Raji (cell line): ENCODE measurements around the gene IBA57.

Experiments
- POLR2A ChIP-seq: IDR thresholded peaks from 2 replicates; pipeline ENCODE4 v1.6.1; 2011; ENCODE audit warnings: low read depth, low read length, control low read depth; ENCODE audit not compliant: insufficient read depth

Gene IBA57

DNA sequence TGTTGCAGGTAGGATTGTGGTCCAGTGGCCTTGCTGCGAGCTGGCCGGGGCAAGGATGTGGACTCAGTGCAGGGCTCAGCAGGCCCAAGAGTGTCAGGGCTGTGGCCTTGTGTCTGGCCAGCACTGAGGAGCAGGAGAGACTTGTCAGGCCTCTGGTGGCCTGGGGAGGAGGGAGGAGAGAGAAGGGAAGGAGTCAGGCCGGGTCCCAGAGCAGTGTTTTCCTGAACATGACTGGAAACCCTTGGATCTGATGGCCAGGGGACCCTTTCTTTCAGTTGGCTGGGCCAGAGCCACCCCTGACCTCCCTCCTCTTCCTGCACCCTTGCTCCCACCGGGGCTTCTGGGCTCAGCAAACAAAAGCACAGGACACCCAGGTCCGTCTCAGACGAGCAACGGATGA lies 5.1 kb downstream of the IBA57 start:
- TF ChIP-seq POLR2A = no peak

DNA sequence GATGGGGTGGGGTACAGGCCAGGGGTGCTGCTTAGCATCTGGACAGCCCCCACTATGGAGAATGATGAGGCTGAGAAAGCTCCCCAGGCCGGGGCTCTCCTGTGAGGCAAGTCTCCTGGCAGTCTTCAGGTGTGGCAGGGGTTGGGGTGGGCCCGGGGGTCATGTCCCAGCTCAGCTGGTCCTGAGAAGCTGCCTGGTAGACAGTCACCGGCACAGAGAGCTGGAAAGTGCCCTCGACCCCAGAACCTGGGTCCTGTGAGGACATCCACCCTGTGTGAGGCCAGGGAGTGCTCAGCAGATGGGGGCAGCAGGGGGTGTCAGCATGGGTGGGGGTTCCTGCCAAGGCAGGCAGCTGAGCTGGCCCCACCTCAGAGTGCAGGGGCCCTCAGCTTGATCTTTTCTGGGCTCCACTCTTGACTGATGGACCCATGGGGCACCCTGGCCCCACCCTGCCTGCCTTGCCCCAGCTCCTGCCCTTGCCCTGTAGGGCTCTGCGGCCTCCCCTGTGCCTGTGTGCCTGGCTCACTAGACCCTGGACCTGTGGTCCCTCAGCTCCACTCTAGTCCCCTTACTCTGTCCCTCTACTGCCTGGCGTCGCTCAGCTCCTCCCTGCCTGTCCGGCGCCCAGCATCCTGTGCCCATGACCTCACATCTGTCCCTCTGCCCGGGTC lies 5.8 kb downstream of the IBA57 start:
- TF ChIP-seq POLR2A = no peak

DNA sequence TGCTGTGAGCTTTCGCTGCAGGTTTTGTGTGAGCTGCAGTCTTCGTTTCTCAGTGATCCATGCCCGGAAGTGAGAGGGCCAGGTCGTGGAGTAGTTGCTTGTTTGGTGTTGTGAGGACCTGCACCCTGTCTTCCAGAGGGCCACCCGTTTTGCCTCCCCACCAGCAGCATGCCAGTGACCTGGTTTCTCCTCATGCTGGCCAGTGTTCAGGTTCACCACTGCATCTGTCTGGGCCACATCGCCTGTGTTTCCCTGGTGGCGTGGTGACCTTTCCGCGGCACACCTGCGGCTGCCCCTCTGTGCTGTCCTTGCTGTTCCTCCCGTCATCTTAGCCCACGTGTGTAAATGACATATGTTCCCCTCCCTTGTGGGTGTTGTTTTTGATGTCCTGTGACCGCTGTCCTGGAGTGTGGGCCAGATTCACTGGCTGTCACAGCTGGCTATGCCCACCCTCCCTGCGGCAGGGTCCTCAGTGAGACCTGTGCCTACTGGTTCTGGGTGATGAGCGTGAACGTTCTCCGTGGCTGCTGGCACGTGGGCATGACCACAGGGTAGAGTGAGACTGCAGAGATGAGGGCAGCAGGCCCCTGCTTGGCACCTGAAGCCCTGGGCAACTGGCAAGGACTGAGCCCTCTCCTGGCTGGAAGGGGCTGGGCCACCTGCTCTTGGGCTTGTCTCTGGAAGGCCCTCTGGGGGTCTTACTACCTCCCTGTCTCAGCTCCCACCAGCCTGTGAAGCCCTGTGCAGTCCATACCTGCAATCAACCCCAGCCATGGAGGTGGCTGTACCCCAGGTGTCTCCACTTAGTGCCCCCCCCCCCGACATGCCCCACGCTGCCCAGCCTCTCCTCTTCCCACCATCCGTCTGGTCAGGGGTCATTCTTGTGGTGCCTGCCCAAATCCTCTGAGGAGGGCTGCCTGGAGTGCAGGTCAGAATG lies 7.3 kb downstream of the IBA57 start:
- TF ChIP-seq POLR2A = no peak

DNA sequence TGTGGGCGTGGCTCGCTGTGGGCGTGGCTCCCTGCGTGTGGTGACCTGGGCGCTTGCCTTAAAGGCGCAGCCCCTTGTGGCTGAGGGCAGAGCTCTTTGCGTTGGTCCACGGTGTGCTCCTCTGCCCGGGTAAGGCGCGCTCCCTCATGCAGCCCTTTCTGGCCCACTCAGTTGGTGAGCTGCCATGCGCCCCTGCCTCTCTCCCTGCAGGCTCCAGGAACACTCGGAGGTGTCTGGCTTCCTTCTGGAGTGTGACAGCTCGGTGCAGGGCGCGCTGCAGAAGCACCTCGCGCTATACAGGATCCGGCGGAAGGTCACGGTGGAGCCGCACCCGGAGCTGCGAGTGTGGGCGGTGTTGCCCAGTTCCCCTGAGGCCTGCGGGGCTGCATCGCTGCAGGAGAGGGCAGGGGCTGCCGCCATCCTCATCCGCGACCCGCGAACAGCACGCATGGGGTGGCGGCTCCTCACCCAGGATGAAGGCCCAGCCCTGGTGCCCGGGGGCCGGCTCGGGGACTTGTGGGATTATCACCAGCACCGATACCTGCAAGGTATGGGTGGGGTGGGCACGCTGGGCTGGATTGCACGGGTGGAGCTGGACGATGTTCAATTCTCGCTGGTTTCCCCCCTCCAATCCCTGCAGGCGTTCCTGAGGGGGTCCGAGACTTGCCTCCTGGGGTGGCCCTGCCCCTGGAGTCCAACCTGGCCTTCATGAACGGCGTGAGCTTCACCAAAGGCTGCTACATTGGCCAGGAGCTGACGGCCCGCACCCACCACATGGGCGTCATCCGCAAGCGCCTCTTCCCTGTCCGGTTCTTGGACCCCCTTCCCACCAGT lies 9.1 kb downstream of the IBA57 start:
- TF ChIP-seq POLR2A = no peak

DNA sequence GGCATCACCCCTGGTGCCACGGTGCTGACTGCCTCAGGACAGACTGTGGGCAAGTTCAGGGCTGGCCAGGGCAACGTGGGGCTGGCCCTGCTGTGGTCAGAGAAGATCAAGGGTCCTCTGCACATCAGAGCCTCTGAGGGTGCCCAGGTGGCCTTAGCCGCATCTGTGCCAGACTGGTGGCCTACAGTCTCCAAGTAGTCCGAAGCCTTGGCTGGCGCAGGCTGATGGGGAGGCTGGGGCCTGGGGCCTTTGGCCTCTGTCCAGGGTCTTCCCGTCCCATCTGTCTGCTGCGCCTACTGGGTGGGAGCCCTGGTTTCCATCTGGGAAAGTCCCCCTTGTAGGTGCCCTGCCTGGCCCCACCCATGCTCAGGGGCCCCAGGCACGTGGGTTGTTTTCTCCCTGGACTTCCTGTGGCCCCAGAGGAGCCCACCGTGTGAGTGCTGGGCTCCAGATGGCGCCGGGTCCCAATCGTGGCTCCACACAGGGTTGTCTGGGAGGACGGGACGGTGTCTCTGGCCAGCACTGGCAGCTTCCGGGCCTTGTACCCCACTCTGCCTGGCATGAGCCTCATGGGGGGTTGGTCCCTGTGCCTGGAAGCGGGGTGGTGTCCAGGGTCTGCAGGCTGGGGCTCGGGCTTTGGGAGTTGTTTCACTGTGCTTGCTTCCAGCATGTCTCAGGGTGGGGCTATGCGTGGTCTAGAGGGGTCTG lies 9.9 kb downstream of the IBA57 start:
- TF ChIP-seq POLR2A = no peak

DNA sequence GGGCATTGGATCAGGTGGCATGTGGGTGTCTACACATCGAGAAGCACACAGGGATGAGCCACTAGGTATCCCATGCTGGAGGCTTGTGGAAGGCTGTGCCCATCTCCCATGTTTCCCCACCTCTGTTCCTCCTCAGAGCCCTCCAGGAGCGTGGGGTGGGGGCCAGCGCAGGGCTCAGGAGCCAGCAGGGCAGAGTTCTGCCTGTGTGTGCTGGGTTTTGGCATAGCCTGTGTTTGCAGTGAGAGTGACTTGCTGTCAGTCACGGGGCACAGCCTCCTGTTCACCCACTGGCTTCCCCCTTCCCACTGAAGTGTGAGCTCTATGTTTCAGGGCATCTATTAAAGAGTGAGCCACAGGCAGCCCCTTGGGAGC lies 10.4 kb downstream of the IBA57 start:
- TF ChIP-seq POLR2A = no peak

DNA sequence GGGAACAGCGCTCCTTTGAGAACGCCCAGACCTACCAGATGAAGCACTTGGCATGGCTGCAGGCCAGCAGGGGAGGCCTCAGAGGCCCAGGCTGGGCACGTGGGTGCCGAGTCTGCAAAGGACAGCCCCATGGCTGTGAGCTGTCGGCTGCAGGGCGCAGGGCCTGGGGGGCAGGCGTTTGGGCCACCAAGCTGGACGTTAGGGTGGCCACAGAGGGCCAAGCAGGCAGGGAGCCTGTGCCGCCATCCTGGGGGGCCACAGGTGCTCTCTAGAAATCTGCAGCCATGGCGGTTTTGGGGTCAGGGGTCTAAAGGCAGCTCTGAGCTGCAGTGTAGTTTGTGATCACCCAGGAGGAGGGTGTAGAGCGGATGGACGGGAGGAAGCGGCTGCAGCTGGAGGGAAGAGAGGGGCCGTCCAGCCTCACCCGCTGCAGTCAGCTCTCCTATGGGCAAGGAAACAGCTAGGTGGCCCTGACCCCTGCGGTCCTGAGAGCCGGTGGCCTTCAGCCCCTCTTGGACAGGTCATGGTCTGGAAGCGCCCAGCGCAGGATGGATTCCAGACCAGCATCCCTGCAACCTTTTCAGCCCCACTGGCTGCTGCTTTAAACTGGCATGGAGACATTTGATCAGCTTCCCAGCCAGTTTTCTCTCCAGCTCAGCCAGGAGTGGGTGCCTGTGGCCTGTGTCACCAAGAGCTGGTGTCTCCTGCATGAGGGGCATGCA lies 11.0 kb downstream of the IBA57 start:
- TF ChIP-seq POLR2A = no peak

DNA sequence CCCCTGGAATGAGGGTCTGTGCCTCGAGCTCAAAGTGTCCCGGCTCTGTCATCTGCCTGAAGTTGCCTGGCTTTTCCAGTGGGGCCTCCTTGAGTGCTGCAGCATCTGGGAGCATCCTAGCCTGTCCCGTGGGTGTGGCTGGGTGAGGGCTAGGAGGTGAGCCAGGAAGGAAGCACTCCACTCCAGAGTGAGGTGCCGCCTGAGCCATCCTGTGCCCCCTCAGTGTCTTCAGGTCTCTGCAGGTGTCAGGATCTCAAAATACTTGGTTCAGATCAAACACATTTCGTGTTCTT lies 11.5 kb downstream of the IBA57 start:
- no peak for TF ChIP-seq POLR2A

DNA sequence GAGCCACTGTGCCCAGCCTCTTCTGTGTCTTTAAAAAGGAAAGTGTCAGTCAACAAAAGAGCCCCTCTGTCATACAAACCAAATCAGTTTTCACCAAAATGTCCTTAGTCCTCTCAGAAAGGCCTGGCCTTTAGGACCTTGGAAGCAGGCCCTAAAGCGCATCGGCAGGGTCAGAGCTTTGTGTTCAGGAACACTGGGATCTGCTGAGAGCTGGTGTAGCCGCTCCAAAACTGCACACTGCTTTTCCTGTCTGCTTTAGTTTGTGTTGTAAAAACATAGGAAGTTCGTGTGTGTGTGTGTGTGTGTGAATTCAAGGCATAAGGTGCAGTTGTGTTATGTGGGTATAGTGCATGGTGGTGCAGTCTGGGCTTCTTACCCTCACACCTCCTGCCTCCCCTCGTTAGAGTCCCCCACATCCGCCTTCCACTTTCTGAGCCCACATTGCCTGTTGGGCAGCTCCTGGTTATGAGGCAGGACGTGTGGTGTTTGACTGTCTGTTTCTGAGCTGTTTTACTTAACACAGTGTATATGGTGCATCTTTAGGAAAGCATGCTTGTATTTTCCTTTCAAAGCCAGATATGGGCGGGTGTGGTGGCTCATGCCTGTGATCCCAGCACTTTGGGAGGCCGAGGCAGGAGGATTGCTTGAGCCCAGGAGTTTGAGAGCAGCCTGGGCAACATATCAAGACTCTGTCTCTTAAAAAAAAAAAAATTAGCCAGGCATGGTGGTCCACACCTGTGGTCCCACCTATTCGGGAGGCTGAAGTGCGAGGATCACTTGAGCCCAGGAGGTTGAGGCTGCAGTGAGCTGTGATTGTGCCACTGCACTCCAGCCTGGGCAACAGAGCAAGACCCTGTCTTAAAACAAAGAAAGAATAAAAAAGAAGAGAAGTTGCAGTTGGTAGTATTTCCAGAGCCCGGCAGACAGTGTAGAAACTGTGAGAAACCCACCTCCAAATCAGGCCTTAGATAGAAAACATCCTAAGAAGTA lies 12.4 kb downstream of the IBA57 start:
- TF ChIP-seq POLR2A = no peak

DNA sequence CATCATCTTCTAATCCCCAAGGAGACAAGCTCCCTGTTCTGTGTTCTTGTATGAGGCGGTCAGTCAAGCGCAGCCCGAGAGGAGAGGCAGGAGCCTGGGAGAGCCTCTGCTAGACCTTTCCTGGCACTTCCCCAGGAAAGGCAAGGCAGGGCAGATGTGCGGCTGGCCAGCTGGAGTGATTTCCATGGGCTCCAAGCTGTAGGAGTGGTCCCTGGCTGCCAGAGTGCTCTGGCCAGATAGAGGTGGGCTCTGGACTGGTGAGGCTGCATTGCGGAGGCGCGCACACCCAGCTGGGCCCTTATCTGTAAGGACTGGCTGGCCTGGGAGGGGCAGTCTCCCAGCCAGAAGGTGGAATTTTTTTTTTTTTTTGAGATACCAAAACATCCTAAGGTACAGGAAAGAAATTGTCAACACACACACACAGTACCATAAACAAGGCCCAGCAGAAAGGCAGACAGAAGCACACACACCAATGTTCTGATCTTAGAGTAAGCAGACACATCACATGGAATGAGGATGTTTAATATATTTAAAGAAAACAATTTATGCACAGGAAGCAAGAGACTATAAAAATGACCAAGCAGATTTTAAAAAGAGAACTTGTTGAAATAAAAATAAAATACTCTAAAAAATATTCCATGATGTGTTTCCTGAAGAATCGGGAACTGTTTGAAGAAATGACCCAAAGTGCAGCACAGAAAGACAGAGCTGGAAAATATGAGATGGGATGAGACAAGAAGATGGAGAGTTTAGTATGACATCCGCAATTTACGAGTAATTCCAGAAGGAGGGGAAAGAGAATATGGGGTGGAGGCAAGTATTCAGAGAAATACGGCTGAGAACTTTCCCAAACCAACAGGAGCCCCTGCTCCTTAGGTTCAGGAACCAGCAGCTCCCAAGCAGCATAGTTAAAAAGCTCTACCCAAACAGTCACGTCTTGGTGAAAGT lies 13.4 kb downstream of the IBA57 start:
- no peak for TF ChIP-seq POLR2A

DNA sequence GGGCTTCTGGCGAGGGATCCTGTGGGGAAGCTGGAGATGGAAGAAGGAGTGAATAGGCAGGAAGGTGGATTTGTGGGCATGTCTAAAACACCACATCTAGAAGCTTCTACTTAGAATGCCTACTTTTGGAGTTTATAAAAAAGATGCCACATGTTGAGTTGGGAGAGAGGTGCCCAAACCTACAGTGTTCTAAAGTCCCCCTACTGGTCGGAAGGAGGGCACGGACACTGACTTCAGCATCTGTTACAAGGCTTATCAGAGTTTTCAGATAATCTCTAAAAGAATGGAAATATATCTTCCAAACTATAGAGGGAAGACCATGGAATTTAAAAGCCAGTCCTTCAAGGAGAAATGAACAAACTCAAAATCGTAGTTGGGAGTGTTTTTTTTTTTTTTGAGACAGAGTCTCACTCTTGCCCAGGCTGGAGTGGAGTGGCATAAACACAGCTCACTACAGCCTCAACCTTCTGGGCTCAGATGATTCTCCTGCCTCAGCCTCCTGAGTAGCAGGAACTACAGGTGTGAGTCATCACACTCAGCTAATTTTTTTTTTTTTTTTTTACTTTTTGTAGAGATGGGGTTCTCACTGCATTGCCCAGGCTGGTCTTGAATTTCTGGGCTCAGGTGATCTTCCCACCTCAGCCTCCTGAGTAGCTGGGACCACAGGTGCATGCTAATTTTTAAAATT lies 14.8 kb downstream of the IBA57 start:
- no peak for TF ChIP-seq POLR2A
